ENCODE measurements around the gene TRERF1. TPM values are rescaled to one million over a fixed set of nuclear protein-coding genes. Genes with fewer than 3 reads are reported as not detected.
"Not testable (repeated sequence)": the region's sequence is repeated elsewhere in the genome, so short reads cannot be mapped to it uniquely, and the experiment has no call there.

The TRERF1 gene
- total RNA-seq (2014; rRNA removed; shearing (Covaris generic)) = 9.7 and 13.8 TPM in 2 replicates

- Histone ChIP-seq H3K4me3 (ENCODE audit: insufficient read depth, low read depth, low read length) (peak within 1 kb of the TSS; percentile 96), H3K27me3 (ENCODE audit: control insufficient read depth, insufficient read depth, low read length) (no peaks in the 10 kb centered on the region), H3K36me3 (replicated peaks; ENCODE audit: control insufficient read depth, insufficient read depth, low read length) (no peaks in the 10 kb centered on the region)
- DNase-seq = peak; percentile 85
Observed at GRCh38 chr6:42451333-42452170, at the start of gene TRERF1. Gene TRERF1, minus strand, starts transcription at chr6:42451926. Its CDS starts 182,336 bp downstream, at chr6:42269590.

- H3K27me3 ChIP-seq (ENCODE audit: control insufficient read depth, insufficient read depth, low read length) = no peaks in the 10 kb centered on the region
- no peaks in the 10 kb centered on the region for H3K36me3 ChIP-seq (replicated peaks; ENCODE audit: control insufficient read depth, insufficient read depth, low read length)
- no peak for DNase-seq
- H3K4me3 ChIP-seq (ENCODE audit: insufficient read depth, low read depth, low read length) = no peak overlapping the region
Observed at GRCh38 chr6:42498473-42499128, 46.9 kb upstream of the TRERF1 start.

- no peak overlapping the region for H3K4me3 ChIP-seq (ENCODE audit: insufficient read depth, low read depth, low read length)
- no peaks in the 10 kb centered on the region for H3K27me3 ChIP-seq (ENCODE audit: control insufficient read depth, insufficient read depth, low read length)
- no peak for DNase-seq
- H3K36me3 ChIP-seq (replicated peaks; ENCODE audit: control insufficient read depth, insufficient read depth, low read length) = no peaks in the 10 kb centered on the region
Observed at GRCh38 chr6:42493914-42494539, 42.3 kb upstream of the TRERF1 start.

- Histone ChIP-seq H3K4me3 (ENCODE audit: insufficient read depth, low read depth, low read length) (no peak overlapping the region), H3K36me3 (replicated peaks; ENCODE audit: control insufficient read depth, insufficient read depth, low read length) (no peaks in the 10 kb centered on the region), H3K27me3 (ENCODE audit: control insufficient read depth, insufficient read depth, low read length) (no peaks in the 10 kb centered on the region)
- DNase-seq = no peak
Observed at GRCh38 chr6:42488129-42488528, 36.4 kb upstream of the TRERF1 start.

GRCh38 chr6:42484261-42484660 lies 32.5 kb upstream of the TRERF1 start:
- no peaks in the 10 kb centered on the region for H3K27me3 ChIP-seq (ENCODE audit: control insufficient read depth, insufficient read depth, low read length)
- no peak overlapping the region for H3K4me3 ChIP-seq (ENCODE audit: insufficient read depth, low read depth, low read length)

GRCh38 chr6:42482174-42482573 lies 30.4 kb upstream of the TRERF1 start:
- DNase-seq = no peak
- no peaks in the 10 kb centered on the region for H3K27me3 ChIP-seq (ENCODE audit: control insufficient read depth, insufficient read depth, low read length)
- no peaks in the 10 kb centered on the region for H3K36me3 ChIP-seq (replicated peaks; ENCODE audit: control insufficient read depth, insufficient read depth, low read length)
- no peak overlapping the region for H3K4me3 ChIP-seq (ENCODE audit: insufficient read depth, low read depth, low read length)

More at GRCh38 chr6:42484261-42484660, 32.5 kb upstream of the TRERF1 start:
- DNase-seq = no peak
- H3K36me3 ChIP-seq (replicated peaks; ENCODE audit: control insufficient read depth, insufficient read depth, low read length) = no peaks in the 10 kb centered on the region

GRCh38 chr6:42471714-42472113 lies 20.0 kb upstream of the TRERF1 start:
- Histone ChIP-seq H3K4me3 (ENCODE audit: insufficient read depth, low read depth, low read length) (no peak overlapping the region), H3K27me3 (ENCODE audit: control insufficient read depth, insufficient read depth, low read length) (no peaks in the 10 kb centered on the region), H3K36me3 (replicated peaks; ENCODE audit: control insufficient read depth, insufficient read depth, low read length) (no peaks in the 10 kb centered on the region)
- peak; percentile 20 for DNase-seq

- H3K4me3 ChIP-seq (ENCODE audit: insufficient read depth, low read depth, low read length) = no peak overlapping the region
- no peak for DNase-seq
- no peaks in the 10 kb centered on the region for H3K36me3 ChIP-seq (replicated peaks; ENCODE audit: control insufficient read depth, insufficient read depth, low read length)
- no peaks in the 10 kb centered on the region for H3K27me3 ChIP-seq (ENCODE audit: control insufficient read depth, insufficient read depth, low read length)
Observed at GRCh38 chr6:42471142-42471541, 19.4 kb upstream of the TRERF1 start.

GRCh38 chr6:42468273-42468672 lies 16.5 kb upstream of the TRERF1 start:
- no peaks in the 10 kb centered on the region for H3K36me3 ChIP-seq (replicated peaks; ENCODE audit: control insufficient read depth, insufficient read depth, low read length)
- H3K4me3 ChIP-seq (ENCODE audit: insufficient read depth, low read depth, low read length) = no peak overlapping the region
- DNase-seq = no peak
- H3K27me3 ChIP-seq (ENCODE audit: control insufficient read depth, insufficient read depth, low read length) = no peaks in the 10 kb centered on the region

GRCh38 chr6:42467651-42468050 lies 15.9 kb upstream of the TRERF1 start:
- no peak for DNase-seq
- Histone ChIP-seq H3K36me3 (replicated peaks; ENCODE audit: control insufficient read depth, insufficient read depth, low read length) (no peaks in the 10 kb centered on the region), H3K4me3 (ENCODE audit: insufficient read depth, low read depth, low read length) (no peak overlapping the region), H3K27me3 (ENCODE audit: control insufficient read depth, insufficient read depth, low read length) (no peaks in the 10 kb centered on the region)

- not testable (repeated sequence) for DNase-seq; H3K36me3 ChIP-seq (replicated peaks; ENCODE audit: control insufficient read depth, insufficient read depth, low read length); H3K27me3 ChIP-seq (ENCODE audit: control insufficient read depth, insufficient read depth, low read length); H3K4me3 ChIP-seq (ENCODE audit: insufficient read depth, low read depth, low read length)
Observed at GRCh38 chr6:42466470-42466869, 14.7 kb upstream of the TRERF1 start.

- no peak for DNase-seq
Observed at GRCh38 chr6:42462474-42462972, 10.8 kb upstream of the TRERF1 start.

GRCh38 chr6:42460883-42461282 lies 9.2 kb upstream of the TRERF1 start:
- DNase-seq = no peak
- H3K4me3 ChIP-seq (ENCODE audit: insufficient read depth, low read depth, low read length) = no peak overlapping the region
- no peaks in the 10 kb centered on the region for H3K36me3 ChIP-seq (replicated peaks; ENCODE audit: control insufficient read depth, insufficient read depth, low read length)
- H3K27me3 ChIP-seq (ENCODE audit: control insufficient read depth, insufficient read depth, low read length) = no peaks in the 10 kb centered on the region

More at GRCh38 chr6:42462474-42462972, 10.8 kb upstream of the TRERF1 start:
- Histone ChIP-seq H3K4me3 (ENCODE audit: insufficient read depth, low read depth, low read length) (no peak overlapping the region), H3K27me3 (ENCODE audit: control insufficient read depth, insufficient read depth, low read length) (no peaks in the 10 kb centered on the region), H3K36me3 (replicated peaks; ENCODE audit: control insufficient read depth, insufficient read depth, low read length) (no peaks in the 10 kb centered on the region)

GRCh38 chr6:42459888-42460287 lies 8.2 kb upstream of the TRERF1 start:
- no peaks in the 10 kb centered on the region for H3K27me3 ChIP-seq (ENCODE audit: control insufficient read depth, insufficient read depth, low read length)
- H3K36me3 ChIP-seq (replicated peaks; ENCODE audit: control insufficient read depth, insufficient read depth, low read length) = no peaks in the 10 kb centered on the region
- H3K4me3 ChIP-seq (ENCODE audit: insufficient read depth, low read depth, low read length) = no peak overlapping the region
- DNase-seq = no peak

GRCh38 chr6:42454428-42454791 lies 2.7 kb upstream of the TRERF1 start:
- peak overlapping the region; percentile 96 for H3K4me3 ChIP-seq (ENCODE audit: insufficient read depth, low read depth, low read length)
- H3K36me3 ChIP-seq (replicated peaks; ENCODE audit: control insufficient read depth, insufficient read depth, low read length) = no peaks in the 10 kb centered on the region
- H3K27me3 ChIP-seq (ENCODE audit: control insufficient read depth, insufficient read depth, low read length) = no peaks in the 10 kb centered on the region
- DNase-seq = peak; percentile 40

Data from H7 (cell line).